ENCODE measurements around the gene CYP19A1.
"Not testable (repeated sequence)": the region's sequence is repeated elsewhere in the genome, so short reads cannot be mapped to it uniquely, and the experiment has no call there.

Gene CYP19A1

DNA sequence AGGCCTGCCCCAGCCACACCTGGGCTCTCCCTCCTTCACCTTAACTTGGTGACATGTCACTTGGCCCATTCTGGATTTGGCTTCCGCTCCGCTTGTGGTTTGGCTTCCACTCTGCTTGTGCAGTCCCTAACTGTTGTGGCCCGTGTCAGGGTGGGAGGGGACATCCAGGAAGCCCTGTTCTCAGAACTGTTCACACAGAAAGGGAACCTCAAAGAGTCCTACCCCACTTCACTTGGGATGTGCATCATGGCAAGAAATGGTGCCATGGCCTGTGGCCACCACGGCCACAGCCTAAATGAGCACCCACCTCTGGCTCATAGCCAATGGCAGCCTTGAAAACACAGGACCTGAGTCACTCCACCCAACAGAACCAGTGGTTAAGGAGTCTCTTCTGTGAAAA is 63.4 kb downstream of the CYP19A1 start:
- in situ Hi-C loops (cut with MboI; ENCODE audit: low pct_unique_long_range_greater_than_20kb, low sequenced_read_pairs) = no loop called here

DNA sequence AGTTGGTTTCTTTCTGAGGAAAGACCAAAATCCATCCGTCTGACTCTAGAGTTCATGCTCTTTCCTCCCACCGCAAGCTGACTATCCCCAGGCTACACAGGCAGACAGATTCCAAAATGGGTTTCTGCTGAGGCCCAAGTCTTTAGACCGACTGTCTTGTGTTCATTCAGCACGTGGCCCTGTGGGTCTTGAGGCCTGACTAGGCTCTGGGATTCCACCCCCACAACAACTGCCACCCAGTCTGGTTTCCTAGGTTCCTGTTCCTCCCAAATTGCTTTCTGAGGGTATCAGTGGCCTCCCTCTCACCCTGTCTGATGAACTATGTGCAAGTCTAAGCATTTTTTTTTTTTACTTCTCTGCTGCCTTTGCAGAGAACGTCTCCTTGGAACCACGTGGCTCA is 67.7 kb downstream of the CYP19A1 start:
- in situ Hi-C loops (cut with MboI; ENCODE audit: low pct_unique_long_range_greater_than_20kb, low sequenced_read_pairs) = no loop called here
- DNase-seq = no peak

More for the DNA sequence above, 63.4 kb downstream of the CYP19A1 start:
- no peak for DNase-seq

- DNase-seq = no peak
- in situ Hi-C loops (cut with MboI; ENCODE audit: low pct_unique_long_range_greater_than_20kb, low sequenced_read_pairs) = no loop called here
These were observed 68.9 kb downstream of the CYP19A1 start for GRCh38 chr15:51269496-51269895.

- no peak for DNase-seq
- in situ Hi-C loops (cut with MboI; ENCODE audit: low pct_unique_long_range_greater_than_20kb, low sequenced_read_pairs) = no loop called here
These were observed 70.7 kb downstream of the CYP19A1 start for GRCh38 chr15:51267703-51268083.

DNA sequence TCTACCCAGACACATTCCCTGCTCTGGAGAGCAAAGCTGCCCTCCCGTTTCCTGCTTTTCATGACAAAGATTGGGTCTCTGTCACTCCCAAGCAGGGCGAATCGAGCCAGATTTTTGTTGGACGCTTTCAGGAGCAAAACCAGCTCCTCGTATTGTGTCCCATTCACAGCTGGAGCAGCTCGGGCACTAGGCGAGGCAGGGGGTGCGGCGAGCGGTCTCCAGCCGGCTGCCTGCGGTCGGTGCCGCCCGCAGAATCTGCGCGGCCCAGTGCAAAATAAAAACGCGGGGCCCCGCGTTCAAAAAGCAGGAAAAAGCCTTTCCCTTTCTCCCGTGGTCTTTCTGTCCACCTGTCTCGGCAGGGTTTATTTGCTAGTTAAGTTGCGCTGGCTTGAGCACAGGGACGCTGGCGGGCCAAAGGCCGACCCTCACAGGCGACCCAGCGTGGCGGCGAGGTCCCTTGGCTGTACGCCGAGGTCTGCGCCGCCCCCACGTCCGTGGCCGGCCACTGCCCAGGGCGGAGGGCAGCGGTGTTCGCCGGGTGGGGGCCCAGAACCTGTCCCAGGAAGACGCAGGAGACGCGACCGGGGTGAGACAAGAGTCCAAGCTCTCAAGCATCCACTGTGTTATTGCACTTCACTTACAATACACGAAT is 71.2 kb downstream of the CYP19A1 start:
- DNase-seq = no peak
- in situ Hi-C loops (cut with MboI; ENCODE audit: low pct_unique_long_range_greater_than_20kb, low sequenced_read_pairs) = no loop called here

DNA sequence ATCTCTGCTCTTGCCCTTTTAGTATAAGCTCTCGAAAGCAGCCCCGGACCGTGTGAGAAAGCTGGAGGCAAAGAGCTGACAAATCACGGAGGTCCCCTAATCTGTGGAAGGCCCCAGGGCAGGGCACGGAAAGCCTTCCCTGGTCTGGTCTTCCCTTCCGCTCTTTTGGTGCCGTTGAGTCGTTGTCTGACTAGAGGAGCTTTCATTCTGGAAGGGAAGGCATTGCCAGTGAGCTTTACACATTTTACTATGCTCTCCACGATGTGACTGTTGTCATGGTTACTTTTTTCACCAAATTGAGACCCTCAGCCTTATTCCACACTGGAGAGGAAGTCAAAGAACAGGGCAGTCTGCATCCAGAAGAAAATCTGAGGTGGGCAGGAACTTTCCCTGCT is 71.7 kb downstream of the CYP19A1 start:
- DNase-seq = no peak
- in situ Hi-C loops (cut with MboI; ENCODE audit: low pct_unique_long_range_greater_than_20kb, low sequenced_read_pairs) = no loop called here

GRCh38 chr15:51265037-51265555 is 73.3 kb downstream of the CYP19A1 start:
- DNase-seq = no peak
- in situ Hi-C loops (cut with MboI; ENCODE audit: low pct_unique_long_range_greater_than_20kb, low sequenced_read_pairs) = no loop called here

DNA sequence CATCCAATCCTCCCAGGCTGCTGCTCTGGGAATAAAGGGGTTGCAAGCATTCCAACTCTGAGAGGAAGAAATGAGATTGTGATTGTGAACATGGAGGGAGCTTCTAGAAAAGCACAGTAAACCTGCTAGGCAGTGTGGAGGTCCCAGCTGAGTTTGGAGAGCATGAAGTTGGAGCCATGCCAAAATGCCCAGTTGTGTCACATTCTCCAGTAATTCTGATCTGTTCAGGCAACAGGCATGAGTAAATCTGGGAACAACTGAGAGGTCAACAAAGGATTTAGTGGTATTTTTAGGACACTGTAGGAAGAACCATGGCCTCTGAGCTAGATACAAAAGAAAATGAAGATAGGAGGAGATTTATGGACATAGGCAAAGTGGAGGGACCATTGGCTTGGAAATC is 74.7 kb downstream of the CYP19A1 start:
- in situ Hi-C loops (cut with MboI; ENCODE audit: low pct_unique_long_range_greater_than_20kb, low sequenced_read_pairs) = no loop called here
- no peak for DNase-seq

DNA sequence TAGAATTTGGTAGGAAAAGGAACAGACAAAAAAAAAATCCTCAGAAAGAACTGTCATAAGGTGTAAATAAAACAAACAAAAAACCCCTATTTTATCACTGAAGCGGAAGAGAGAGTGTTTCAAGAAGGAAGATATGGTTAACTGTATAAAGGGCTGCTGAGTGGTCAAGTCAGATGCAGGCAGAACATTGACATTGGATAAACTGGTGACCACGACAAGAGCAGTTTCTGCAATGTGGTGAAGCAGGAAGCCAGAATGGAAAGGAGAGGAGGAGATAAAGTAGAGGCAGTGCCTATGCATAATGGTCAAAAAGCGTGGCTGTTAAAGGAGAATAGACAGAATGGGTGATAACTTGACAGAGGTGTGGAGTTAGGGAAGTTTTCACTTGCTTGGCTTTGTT is 75.3 kb downstream of the CYP19A1 start:
- in situ Hi-C loops (cut with MboI; ENCODE audit: low pct_unique_long_range_greater_than_20kb, low sequenced_read_pairs) = no loop called here
- DNase-seq = no peak

DNA sequence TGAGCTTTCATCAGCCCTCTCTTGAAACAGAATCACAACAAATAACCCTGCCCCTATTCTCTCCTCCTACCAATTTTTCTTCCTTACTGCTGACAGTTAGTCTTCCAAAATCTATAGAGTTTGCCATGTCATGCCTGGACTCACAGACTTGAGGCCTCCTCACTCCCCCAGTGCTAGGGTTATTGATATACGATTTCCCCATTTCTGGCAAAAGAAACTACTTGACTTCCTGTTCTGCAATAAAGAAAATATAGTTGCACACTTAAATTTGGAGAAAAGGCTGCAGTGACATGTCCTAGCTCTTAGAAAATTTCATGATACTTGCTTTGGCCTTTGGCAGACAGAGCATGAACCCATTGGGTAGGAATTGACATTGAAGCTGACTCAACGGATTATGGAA is 75.9 kb downstream of the CYP19A1 start:
- in situ Hi-C loops (cut with MboI; ENCODE audit: low pct_unique_long_range_greater_than_20kb, low sequenced_read_pairs) = no loop called here
- no peak for DNase-seq

DNA sequence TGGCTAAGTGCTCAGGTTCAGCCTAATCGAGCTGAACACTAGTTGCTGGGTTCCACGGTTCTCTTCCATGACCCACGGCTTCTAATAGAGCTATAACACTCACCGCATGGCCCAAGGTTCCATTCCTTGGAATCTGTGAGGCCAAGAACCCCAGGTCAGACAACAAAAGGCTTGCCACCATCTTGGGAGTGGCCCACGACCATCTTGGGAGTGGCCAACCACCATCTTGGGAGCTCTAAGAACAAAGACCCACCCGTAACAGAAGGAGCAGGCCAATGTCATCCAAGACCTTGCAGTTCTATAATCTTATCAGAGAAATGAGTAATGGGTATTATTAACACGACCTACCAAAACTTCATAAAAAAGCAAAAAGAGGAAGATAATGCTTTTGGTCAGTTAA is 77.3 kb downstream of the CYP19A1 start:
- DNase-seq; in situ Hi-C loops (cut with MboI; ENCODE audit: low pct_unique_long_range_greater_than_20kb, low sequenced_read_pairs): not testable (repeated sequence)

DNA sequence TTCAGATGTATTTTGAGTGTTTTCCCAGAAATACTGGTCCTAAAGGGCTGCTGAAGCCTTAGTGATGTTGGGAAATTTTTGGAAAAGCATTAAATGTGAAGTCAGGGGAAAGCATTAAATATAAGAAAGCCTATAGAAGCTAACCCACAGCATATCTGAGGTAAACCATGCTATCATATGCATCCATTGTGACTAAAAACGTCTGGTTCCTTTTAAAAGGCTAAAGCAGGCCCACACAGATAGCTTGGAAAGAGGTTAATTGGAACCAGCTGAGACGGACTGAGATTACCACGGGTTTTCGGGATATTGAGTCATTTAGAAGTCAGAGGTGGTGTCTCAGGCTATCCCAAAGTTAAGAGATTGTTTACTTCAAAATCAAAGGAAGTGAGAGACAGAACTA is 78.2 kb downstream of the CYP19A1 start:
- in situ Hi-C loops (cut with MboI; ENCODE audit: low pct_unique_long_range_greater_than_20kb, low sequenced_read_pairs) = no loop called here

GRCh38 chr15:51255533-51255932 is 82.9 kb downstream of the CYP19A1 start:
- DNase-seq = no peak
- in situ Hi-C loops (cut with MboI; ENCODE audit: low pct_unique_long_range_greater_than_20kb, low sequenced_read_pairs) = no loop called here

More for the DNA sequence above, 78.2 kb downstream of the CYP19A1 start:
- no peak for DNase-seq

DNA sequence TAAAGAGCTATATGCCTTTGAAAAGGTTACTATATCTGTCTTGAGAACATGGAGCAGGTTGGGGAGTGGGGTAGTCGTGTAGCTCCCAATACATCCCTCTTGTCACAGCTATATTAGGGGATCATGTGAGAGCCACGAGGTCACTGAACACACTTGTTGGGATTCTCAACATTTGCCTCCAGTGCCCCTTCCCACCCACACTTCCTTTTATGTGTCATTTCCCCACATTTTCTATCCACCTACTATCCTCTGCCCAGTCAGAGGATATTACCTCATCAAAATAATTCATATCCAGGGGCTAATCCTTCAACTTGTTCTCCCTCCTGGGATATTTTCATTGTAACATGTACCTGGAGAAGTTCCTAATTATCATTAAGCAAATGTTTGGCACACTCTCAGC is 85.0 kb downstream of the CYP19A1 start:
- DNase-seq = no peak
- in situ Hi-C loops (cut with MboI; ENCODE audit: low pct_unique_long_range_greater_than_20kb, low sequenced_read_pairs) = no loop called here

DNA sequence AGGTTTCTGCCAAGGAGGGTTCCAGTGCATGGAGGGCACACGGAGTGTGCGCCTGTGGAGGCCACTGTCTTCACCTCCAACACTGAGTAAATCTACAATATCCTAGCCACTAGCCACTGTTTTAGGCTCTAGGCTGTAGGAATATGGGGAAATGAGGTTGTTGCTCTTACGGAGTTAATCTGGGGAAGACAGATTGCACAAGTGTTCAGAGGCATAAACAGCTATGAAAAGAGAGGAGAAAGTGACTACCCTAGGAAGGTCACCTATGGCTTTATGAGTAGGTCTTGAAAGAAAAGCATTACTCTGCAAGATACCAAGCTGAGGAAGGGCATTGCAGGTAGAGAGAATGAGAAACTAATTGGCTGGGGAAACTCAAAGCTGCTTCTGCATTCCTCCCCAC is 85.7 kb downstream of the CYP19A1 start:
- no peak for DNase-seq
- in situ Hi-C loops (cut with MboI; ENCODE audit: low pct_unique_long_range_greater_than_20kb, low sequenced_read_pairs) = no loop called here

DNA sequence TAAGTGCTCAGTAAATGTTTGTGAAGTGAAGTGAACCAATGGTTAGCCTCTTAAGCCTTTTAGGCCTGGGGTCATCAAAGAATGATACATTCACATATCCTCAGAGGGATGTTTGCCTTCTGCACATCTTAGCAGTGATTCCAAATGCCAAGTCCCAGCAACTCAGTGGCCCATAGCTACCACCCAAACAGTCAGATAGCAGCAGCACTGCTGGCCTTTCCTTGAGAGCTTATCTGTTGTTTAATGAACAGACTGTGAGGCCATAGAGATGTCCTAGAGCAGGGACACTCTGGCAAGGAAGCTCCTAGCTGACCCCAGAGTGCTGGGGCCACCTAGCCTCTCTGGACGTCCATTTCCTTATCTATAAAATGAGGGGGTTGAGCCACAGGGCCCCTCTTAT is 86.8 kb downstream of the CYP19A1 start:
- no peak for DNase-seq
- in situ Hi-C loops (cut with MboI; ENCODE audit: low pct_unique_long_range_greater_than_20kb, low sequenced_read_pairs) = no loop called here

- in situ Hi-C loops (cut with MboI; ENCODE audit: low pct_unique_long_range_greater_than_20kb, low sequenced_read_pairs) = no loop called here
These were observed 88.0 kb downstream of the CYP19A1 start for GRCh38 chr15:51250217-51251011.

DNA sequence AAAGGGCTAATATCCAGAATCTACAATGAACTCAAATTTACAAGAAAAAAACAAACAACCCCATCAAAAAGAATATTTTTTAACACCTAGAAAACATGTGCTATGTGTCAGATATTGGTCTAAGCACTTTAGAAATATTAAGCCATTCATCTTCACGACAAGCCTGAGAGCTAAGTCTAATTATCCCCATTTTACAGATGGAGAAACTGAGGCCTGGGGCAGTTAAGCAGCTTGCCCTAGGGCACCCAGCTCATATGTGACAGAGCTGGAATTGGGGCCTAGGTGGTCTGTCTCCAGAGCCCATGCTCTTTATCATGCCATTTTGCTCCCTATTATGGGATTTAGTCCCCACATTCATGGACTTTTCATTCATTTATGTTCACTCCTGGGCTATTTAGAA is 92.8 kb downstream of the CYP19A1 start:
- in situ Hi-C loops (cut with MboI; ENCODE audit: low pct_unique_long_range_greater_than_20kb, low sequenced_read_pairs) = no loop called here
- no peak for DNase-seq

More at GRCh38 chr15:51250217-51251011, 88.0 kb downstream of the CYP19A1 start:
- DNase-seq = no peak

- no peak for DNase-seq
- in situ Hi-C loops (cut with MboI; ENCODE audit: low pct_unique_long_range_greater_than_20kb, low sequenced_read_pairs) = no loop called here
These were observed 94.0 kb downstream of the CYP19A1 start for GRCh38 chr15:51244423-51244869.

DNA sequence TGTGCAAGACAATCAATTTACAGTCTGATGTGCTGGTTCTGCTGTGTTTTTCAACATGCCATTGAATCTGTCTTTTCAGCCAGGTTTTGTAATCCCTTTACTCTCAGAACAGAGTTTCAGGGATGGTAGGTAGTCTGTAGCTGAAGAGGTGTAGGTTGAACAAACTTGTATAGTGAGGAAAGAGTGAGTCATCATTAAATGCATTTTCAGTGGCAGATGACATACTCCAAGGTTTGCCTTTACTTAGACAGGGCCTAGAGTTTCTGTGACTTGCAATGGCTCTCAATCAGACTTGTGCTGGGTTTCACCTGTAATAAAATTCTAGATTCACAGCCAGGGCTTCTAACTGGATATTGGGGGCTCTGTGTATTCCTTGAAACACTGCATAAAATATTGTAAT is 94.6 kb downstream of the CYP19A1 start:
- in situ Hi-C loops (cut with MboI; ENCODE audit: low pct_unique_long_range_greater_than_20kb, low sequenced_read_pairs) = no loop called here
- DNase-seq = no peak

DNA sequence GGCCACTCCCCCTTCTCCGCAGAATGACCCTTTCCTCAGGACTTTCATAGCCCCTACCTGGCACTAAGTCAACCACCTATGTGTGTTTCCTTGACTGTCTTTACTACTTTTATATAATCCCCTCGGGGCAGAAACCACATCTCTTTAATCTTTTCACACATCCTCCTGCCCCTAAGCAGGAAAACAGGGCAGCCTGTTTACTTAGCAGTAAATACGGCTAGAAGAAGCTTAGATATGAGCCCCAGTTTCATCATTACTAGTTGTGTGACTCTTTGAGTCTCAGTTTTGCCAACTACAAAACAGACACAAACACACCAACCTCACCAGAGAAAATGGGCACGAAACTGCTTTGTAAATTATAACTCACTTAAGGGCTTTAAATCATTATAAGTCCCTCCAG is 98.3 kb downstream of the CYP19A1 start:
- DNase-seq = no peak
- in situ Hi-C loops (cut with MboI; ENCODE audit: low pct_unique_long_range_greater_than_20kb, low sequenced_read_pairs) = no loop called here

Measured in KBM-7 (cell line).